ES-I3 (cell line): ENCODE measurements around the gene PCSK6.

Experiments
- H3K36me3 ChIP-seq: 2 replicates; pipeline ENCODE4 v1.6.1; 2013; ENCODE audit warnings: mild to moderate bottlenecking, low read length, control low read depth, moderate library complexity; ENCODE audit not compliant: insufficient read depth
- H3K4me1 ChIP-seq: 2 replicates; pipeline ENCODE4 v1.6.1; 2013; ENCODE audit warnings: mild to moderate bottlenecking, control low read depth, low read length; ENCODE audit not compliant: insufficient read depth
- H3K9ac ChIP-seq: 2 replicates; pipeline ENCODE4 v1.6.1; 2013; ENCODE audit warnings: low read depth, mild to moderate bottlenecking, low read length, moderate library complexity
- H3K9me3 ChIP-seq: 2 replicates; pipeline ENCODE4 v1.6.1; 2013; ENCODE audit warnings: mild to moderate bottlenecking, low read length, moderate library complexity; ENCODE audit not compliant: control insufficient read depth, insufficient read depth

Gene PCSK6

GRCh38 chr15:101488300-101489164 lies 975 bp downstream of the PCSK6 start:
- peak overlapping the region; percentile 26; the same call in 1 of the 2 replicates for H3K9ac ChIP-seq
- H3K4me1 ChIP-seq = no peaks in the 10 kb centered on the region
- no peaks in the 10 kb centered on the region for H3K36me3 ChIP-seq
- no peaks in the 10 kb centered on the region for H3K9me3 ChIP-seq

- no peak overlapping the region for H3K9ac ChIP-seq
Observed at GRCh38 chr15:101486696-101487459, 2.6 kb downstream of the PCSK6 start.

DNA sequence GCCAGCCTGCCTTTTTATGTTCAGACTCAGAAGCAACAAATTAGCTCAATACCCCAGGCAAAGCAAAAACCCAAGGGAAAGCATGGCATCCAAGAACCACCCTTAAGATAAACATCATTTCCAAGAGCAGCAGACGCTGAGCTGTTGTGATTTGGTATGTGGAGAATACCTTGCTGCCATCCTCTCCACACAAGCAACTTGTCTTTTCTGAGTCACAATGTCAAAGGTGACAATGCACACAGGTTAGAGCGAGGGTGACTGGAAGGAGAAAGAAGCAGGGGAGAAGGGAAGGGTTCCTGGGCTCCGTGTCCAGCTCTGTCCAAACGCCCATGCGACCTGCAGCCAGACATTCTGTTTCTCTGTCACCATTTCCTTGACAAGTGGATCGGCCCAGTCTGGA lies 6.0 kb downstream of the PCSK6 start:
- no peak overlapping the region for H3K9ac ChIP-seq
- no peaks in the 10 kb centered on the region for H3K9me3 ChIP-seq
- H3K36me3 ChIP-seq = no peaks in the 10 kb centered on the region
- H3K4me1 ChIP-seq = peaks cover 10% of the 10 kb centered on the region; the same call in 1 of the 2 replicates

More at GRCh38 chr15:101486696-101487459, 2.6 kb downstream of the PCSK6 start:
- Histone ChIP-seq H3K36me3 (no peaks in the 10 kb centered on the region), H3K4me1 (no peaks in the 10 kb centered on the region), H3K9me3 (no peaks in the 10 kb centered on the region)

GRCh38 chr15:101482526-101483371 lies 6.8 kb downstream of the PCSK6 start:
- Histone ChIP-seq H3K4me1 (peaks cover 10% of the 10 kb centered on the region; the same call in 1 of the 2 replicates), H3K36me3 (no peaks in the 10 kb centered on the region)

GRCh38 chr15:101481917-101482525 lies 7.5 kb downstream of the PCSK6 start:
- Histone ChIP-seq H3K36me3 (no peaks in the 10 kb centered on the region), H3K9ac (no peak overlapping the region), H3K9me3 (no peaks in the 10 kb centered on the region), H3K4me1 (peaks cover 10% of the 10 kb centered on the region; the same call in 1 of the 2 replicates)

More at GRCh38 chr15:101482526-101483371, 6.8 kb downstream of the PCSK6 start:
- Histone ChIP-seq H3K9me3 (no peaks in the 10 kb centered on the region), H3K9ac (no peak overlapping the region)

GRCh38 chr15:101481381-101481705 lies 8.2 kb downstream of the PCSK6 start:
- Histone ChIP-seq H3K9me3 (no peaks in the 10 kb centered on the region), H3K9ac (no peak overlapping the region), H3K36me3 (no peaks in the 10 kb centered on the region), H3K4me1 (peaks cover 10% of the 10 kb centered on the region; the same call in 1 of the 2 replicates)

GRCh38 chr15:101480613-101481380 lies 8.7 kb downstream of the PCSK6 start:
- Histone ChIP-seq H3K9ac (no peak overlapping the region), H3K4me1 (peaks cover 10% of the 10 kb centered on the region; the same call in 1 of the 2 replicates), H3K36me3 (no peaks in the 10 kb centered on the region), H3K9me3 (no peaks in the 10 kb centered on the region)

- peaks cover 10% of the 10 kb centered on the region; the same call in 1 of the 2 replicates for H3K4me1 ChIP-seq
- H3K36me3 ChIP-seq = no peaks in the 10 kb centered on the region
- H3K9me3 ChIP-seq = no peaks in the 10 kb centered on the region
- no peak overlapping the region for H3K9ac ChIP-seq
Observed at GRCh38 chr15:101479851-101480612, 9.5 kb downstream of the PCSK6 start.

DNA sequence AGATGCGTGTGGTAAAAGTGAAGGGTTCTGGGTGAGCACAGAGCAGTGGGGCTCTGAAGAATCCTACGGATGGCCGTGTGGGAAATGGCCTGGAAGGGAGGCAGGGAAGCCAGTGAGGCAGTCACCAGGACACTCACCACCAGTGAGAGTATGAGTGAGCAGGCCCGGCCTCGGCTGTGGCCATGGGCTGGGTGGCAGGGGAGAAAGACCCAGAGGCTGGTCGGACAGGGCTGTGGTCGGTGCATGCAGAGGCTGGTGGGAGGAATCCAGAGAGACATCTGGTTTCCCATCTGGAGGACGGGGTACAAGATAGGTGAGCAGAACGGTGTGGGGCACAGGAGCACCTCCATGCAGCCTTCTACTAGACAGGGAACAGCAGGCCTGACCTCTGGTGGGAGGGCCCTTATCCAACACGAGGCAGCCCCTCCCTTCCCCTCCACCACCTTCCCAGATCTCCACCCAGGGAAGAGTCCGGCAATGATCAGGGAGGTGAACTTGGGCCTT lies 10.1 kb downstream of the PCSK6 start:
- Histone ChIP-seq H3K9ac (no peak overlapping the region), H3K36me3 (no peaks in the 10 kb centered on the region), H3K4me1 (peaks cover 10% of the 10 kb centered on the region; the same call in 1 of the 2 replicates), H3K9me3 (no peaks in the 10 kb centered on the region)

DNA sequence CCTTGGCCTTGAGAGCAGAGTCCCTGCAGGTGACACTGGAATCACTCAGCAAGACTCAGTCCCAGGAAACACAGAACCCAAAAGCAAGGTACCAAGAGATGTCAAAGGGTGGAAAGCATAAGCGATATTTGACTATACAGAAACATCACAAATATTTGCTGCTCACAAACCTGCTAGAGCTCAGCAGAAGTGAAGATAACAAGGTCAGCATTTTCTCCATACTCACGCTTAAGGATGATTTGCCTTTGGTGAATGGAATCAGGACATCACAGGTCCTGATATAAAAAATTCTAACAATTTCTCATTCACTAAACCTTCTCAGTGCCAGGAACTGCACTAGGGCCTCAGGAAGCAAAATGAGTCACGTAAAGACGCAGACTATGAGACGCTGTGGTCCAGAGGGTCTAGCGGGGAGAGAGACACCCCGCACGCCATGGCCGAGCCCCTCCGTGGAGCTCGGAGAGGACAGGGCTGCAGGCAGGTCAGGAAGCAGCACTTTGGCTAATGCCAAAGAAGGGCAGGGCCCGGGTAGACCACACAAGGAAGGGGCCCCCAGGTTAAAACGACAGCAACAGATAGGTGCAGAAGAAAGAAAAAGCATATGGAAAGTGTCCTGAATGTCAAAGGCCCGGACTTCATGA lies 10.7 kb downstream of the PCSK6 start:
- no peaks in the 10 kb centered on the region for H3K9me3 ChIP-seq
- H3K9ac ChIP-seq = no peak overlapping the region
- H3K4me1 ChIP-seq = peaks cover 10% of the 10 kb centered on the region; the same call in 1 of the 2 replicates
- no peaks in the 10 kb centered on the region for H3K36me3 ChIP-seq

GRCh38 chr15:101477851-101478362 lies 11.6 kb downstream of the PCSK6 start:
- no peak overlapping the region for H3K9ac ChIP-seq
- peaks cover 10% of the 10 kb centered on the region; the same call in 1 of the 2 replicates for H3K4me1 ChIP-seq
- no peaks in the 10 kb centered on the region for H3K9me3 ChIP-seq
- H3K36me3 ChIP-seq = no peaks in the 10 kb centered on the region

DNA sequence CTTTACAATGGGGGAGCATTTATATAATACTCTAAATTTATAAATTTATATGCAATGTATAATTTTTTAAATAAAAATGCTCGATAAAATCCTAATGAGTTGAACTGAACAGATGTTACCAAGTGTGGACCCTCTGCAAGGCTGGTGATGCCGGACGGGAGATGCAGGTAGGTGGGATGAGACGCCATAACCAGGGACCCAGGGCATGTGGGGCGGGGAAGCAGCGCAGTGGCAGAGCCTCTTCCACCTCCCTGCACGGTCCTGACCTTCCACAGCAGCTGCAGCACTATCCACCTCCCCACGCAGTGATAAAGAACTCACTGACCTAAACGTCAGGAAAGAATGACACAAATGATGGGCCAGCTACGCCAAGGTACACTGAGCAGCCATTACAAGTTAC lies 12.8 kb downstream of the PCSK6 start:
- Histone ChIP-seq H3K4me1 (peaks cover 10% of the 10 kb centered on the region; the same call in 1 of the 2 replicates), H3K36me3 (no peaks in the 10 kb centered on the region), H3K9ac (no peak overlapping the region), H3K9me3 (no peaks in the 10 kb centered on the region)
